Measurements from ENCODE around the gene ID3.
A peak's percentile ranks its signal among the peaks of the same experiment; 100 is the strongest.

ID3 gene

GRCh38 chr1:23524163-23524562 lies 35.1 kb downstream of the ID3 start:
- H3K4me3 ChIP-seq (replicated peaks; ENCODE audit: low read depth, low read length) = no peak overlapping the region
- TF ChIP-seq, protein P1, sequence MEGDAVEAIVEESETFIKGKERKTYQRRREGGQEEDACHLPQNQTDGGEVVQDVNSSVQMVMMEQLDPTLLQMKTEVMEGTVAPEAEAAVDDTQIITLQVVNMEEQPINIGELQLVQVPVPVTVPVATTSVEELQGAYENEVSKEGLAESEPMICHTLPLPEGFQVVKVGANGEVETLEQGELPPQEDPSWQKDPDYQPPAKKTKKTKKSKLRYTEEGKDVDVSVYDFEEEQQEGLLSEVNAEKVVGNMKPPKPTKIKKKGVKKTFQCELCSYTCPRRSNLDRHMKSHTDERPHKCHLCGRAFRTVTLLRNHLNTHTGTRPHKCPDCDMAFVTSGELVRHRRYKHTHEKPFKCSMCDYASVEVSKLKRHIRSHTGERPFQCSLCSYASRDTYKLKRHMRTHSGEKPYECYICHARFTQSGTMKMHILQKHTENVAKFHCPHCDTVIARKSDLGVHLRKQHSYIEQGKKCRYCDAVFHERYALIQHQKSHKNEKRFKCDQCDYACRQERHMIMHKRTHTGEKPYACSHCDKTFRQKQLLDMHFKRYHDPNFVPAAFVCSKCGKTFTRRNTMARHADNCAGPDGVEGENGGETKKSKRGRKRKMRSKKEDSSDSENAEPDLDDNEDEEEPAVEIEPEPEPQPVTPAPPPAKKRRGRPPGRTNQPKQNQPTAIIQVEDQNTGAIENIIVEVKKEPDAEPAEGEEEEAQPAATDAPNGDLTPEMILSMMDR (IDR thresholded peaks at IDR 0.05; ENCODE audit: low read length, missing control alignments) = no peak
- no peak for DNase-seq (ENCODE audit: low read depth)

DNA sequence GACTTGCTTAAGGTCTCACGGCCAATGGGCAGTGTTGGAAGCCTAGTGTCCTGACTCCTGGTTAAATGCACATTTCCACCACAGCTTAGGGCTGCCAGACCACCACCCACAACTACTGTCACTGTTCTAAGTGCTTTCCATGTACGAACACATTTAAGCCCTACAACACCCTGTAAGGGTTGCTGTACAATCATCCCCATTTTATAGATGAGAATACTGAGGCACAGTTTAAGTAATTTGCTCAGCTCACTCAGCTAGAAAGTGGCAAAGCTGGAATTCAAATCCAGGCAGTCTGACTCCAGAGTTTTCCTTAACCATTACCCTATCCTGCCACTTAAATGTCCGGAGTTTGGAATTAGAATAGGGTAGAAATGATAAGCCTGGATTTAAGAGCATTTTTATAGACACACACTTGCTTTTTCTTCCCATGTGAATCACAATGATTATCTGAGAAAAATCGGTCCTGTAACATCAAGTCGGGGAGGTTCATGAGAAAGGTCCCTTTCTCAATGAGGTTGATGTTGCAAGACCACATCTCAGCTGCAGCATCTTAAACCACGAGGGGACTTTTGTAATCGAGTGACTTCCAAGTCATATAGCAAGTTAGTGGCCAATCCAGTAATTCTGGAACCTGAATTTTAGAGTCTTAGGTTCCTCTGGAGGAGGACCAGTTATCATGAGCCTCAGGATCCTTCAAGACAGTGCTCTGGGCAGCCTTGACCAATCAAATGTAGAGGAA lies 36.9 kb downstream of the ID3 start:
- peak; percentile 21 for DNase-seq (ENCODE audit: low read depth)
- TF ChIP-seq, protein P1 (IDR thresholded peaks at IDR 0.05; ENCODE audit: low read length, missing control alignments) = no peak

GRCh38 chr1:23521588-23521987 lies 37.7 kb downstream of the ID3 start:
- DNase-seq (ENCODE audit: low read depth) = no peak
- H3K4me3 ChIP-seq (replicated peaks; ENCODE audit: low read depth, low read length) = no peak overlapping the region
- TF ChIP-seq, protein P1 (IDR thresholded peaks at IDR 0.05; ENCODE audit: low read length, missing control alignments) = no peak

More for the DNA sequence above, 36.9 kb downstream of the ID3 start:
- no peak overlapping the region for H3K4me3 ChIP-seq (replicated peaks; ENCODE audit: low read depth, low read length)

DNA sequence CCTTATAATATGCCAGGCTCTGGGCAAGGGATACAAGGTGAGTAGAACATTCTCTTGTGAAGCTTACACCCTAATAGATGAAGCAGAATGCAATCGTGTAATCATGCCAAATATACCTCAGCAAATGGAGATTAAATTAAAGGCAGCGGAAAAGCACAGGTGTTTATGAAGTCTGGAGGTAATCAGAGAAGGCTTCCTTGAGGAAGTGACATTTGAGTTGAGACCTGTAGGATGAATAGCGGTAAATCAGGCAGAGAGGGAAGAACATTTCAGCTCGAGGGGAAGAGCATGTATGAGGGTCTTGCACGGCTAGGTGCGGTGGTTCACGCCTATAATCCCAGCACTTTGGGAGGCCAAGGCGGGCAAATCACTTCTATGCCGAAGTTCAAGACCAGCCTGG lies 41.7 kb downstream of the ID3 start:
- no peak overlapping the region for H3K4me3 ChIP-seq (replicated peaks; ENCODE audit: low read depth, low read length)
- TF ChIP-seq, protein P1 (IDR thresholded peaks at IDR 0.05; ENCODE audit: low read length, missing control alignments) = no peak
- no peak for DNase-seq (ENCODE audit: low read depth)

- no peak for DNase-seq (ENCODE audit: low read depth)
- no peak overlapping the region for H3K4me3 ChIP-seq (replicated peaks; ENCODE audit: low read depth, low read length)
- TF ChIP-seq, protein P1 (IDR thresholded peaks at IDR 0.05; ENCODE audit: low read length, missing control alignments) = no peak
Measured at GRCh38 chr1:23515905-23516304, 43.4 kb downstream of the ID3 start.

GRCh38 chr1:23514111-23514679 lies 45.1 kb downstream of the ID3 start:
- TF ChIP-seq, protein P1 (IDR thresholded peaks at IDR 0.05; ENCODE audit: low read length, missing control alignments) = no peak
- H3K4me3 ChIP-seq (replicated peaks; ENCODE audit: low read depth, low read length) = no peak overlapping the region
- DNase-seq (ENCODE audit: low read depth) = no peak

DNA sequence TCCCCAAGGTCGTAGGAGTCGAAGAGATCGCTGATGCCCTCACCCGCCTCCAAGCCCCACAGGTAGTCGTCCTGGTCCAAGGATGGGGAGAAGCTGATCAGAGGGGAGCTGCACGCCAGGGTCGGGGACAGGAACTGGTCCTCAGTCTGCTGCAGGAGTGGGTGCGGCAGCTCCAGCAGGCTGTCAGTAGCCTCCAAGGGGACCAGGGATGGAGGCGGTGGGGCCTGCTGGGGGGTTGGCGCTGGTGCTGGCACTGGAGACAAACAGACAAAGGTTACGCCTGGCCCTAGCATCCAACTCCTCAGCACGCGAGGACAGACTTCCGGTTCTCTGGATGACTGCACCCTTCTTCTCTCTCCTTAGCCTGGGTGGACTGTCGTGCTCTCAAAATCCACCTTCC lies 49.4 kb downstream of the ID3 start:
- TF ChIP-seq, protein P1 (IDR thresholded peaks at IDR 0.05; ENCODE audit: low read length, missing control alignments) = no peak
- DNase-seq (ENCODE audit: low read depth) = no peak
- no peak overlapping the region for H3K4me3 ChIP-seq (replicated peaks; ENCODE audit: low read depth, low read length)

Data from fibroblast of pulmonary artery (primary cell).